ENCODE data around the gene ZNHIT2. TPM values are rescaled to one million over a fixed set of nuclear protein-coding genes. Genes with fewer than 3 reads are reported as not detected.

The ZNHIT2 gene
- total RNA-seq, 2 experiments from 2014 or later, result 9.0 to 9.5 TPM

GRCh38 chr11:65134952-65135632 is 17.6 kb upstream of the ZNHIT2 start:
- CTCF ChIA-PET, result interaction anchor here (1.4 to 2.3 kb wide), 5 partner anchors 18 to 121 kb away, joined by 3 to 11 read pairs (median 5); partner anchors contain the start of genes ARL2, TM7SF2 and ZNHIT2
- Histone ChIP-seq H3K4me3 (ENCODE audit: low read length) (peak overlapping the region; percentile 83), H3K36me3 (ENCODE audit: insufficient read depth, low read length) (peaks cover 31% of the 10 kb centered on the region), H3K27ac (ENCODE audit: low read depth in 1 of 2, low read length in 2 of 2) (peak overlapping the region; percentile 96 to 99), H3K4me1 (ENCODE audit: insufficient read depth, low read length) (peaks cover 47% of the 10 kb centered on the region), H3K27me3 (ENCODE audit: control insufficient read depth in 1 of 2, insufficient read depth in 2 of 2, low read length in 2 of 2) (no peaks in the 10 kb centered on the region), H3K9me3 (ENCODE audit: control insufficient read depth in 1 of 2, insufficient read depth in 1 of 2, low read length in 2 of 2) (no peaks in the 10 kb centered on the region)
- DNase-seq (peak in 13 of 14 experiments; percentile 70 to 96 (median 75)), ATAC-seq (ENCODE audit: poor library complexity) (peak; percentile 88)
- no peaks in the 10 kb centered on the region for H3K27me3 Mint-ChIP-seq
- no peaks in the 10 kb centered on the region for H3K9me3 Mint-ChIP-seq
- H3K4me3 Mint-ChIP-seq, result peak overlapping the region; percentile 99
- TF ChIP-seq CTCF (IDR thresholded peaks at IDR 0.05), result no peak
- intact Hi-C loops (cut with DNase I, micrococcal nuclease), result loop anchor here (1.0 to 5.0 kb wide), 4 partner anchors 18 to 218 kb away; partner anchors contain the start of genes ATG2A (in 1 of the 2), CAPN1 (in 1 of the 2), VPS51 (in 1 of the 2) and ZNHIT2 (in 1 of the 2)
- peaks cover 45% of the 10 kb centered on the region for H3K4me1 Mint-ChIP-seq (ENCODE audit: low read depth)
- POLR2A ChIA-PET, result interaction anchor here (0.6 to 4.4 kb wide), 43 partner anchors 10 to 1154 kb away, joined by 3 to 136 read pairs (median 6); partner anchors contain the start of genes ARL2, CAPN1, CDC42EP2 and CDCA5
- H3K27ac Mint-ChIP-seq, result peak overlapping the region; percentile 100
- peaks cover 51% of the 10 kb centered on the region for H3K36me3 Mint-ChIP-seq (ENCODE audit: low read depth)

GRCh38 chr11:65134240-65134951 is 16.9 kb upstream of the ZNHIT2 start, which contains the start of gene SYVN1:
Gene SYVN1 (minus strand): TSS chr11:65134519. CDS start chr11:65133601, 918 bp downstream.
- DNase-seq (peak; percentile 86 to 96 (median 90)), ATAC-seq (ENCODE audit: poor library complexity) (peak; percentile 67)
- Histone ChIP-seq H3K9me3 (ENCODE audit: control insufficient read depth in 1 of 2, insufficient read depth in 1 of 2, low read length in 2 of 2) (no peaks in the 10 kb centered on the region), H3K4me3 (ENCODE audit: low read length) (peak within 1 kb of the TSS; percentile 83), H3K27ac (ENCODE audit: low read depth in 1 of 2, low read length in 2 of 2) (peak within 1 kb of the TSS; percentile 96 to 99), H3K4me1 (ENCODE audit: insufficient read depth, low read length) (peaks cover 47% of the 10 kb centered on the region), H3K27me3 (ENCODE audit: control insufficient read depth in 1 of 2, insufficient read depth in 2 of 2, low read length in 2 of 2) (no peaks in the 10 kb centered on the region), H3K36me3 (ENCODE audit: insufficient read depth, low read length) (peaks cover 38% of the 10 kb centered on the region)
- H3K27me3 Mint-ChIP-seq, result no peaks in the 10 kb centered on the region
- no peak for TF ChIP-seq CTCF (IDR thresholded peaks at IDR 0.05)
- peaks cover 57% of the 10 kb centered on the region for H3K36me3 Mint-ChIP-seq (ENCODE audit: low read depth)
- H3K4me1 Mint-ChIP-seq (ENCODE audit: low read depth), result peaks cover 45% of the 10 kb centered on the region
- ChIA-PET CTCF (interaction anchor here (1.4 to 2.3 kb wide), 6 partner anchors 17 to 121 kb away, joined by 3 to 11 read pairs (median 5); partner anchors contain the start of genes ARL2, TM7SF2 and ZNHIT2), POLR2A (interaction anchor here (0.6 to 4.4 kb wide), 37 partner anchors 10 to 1155 kb away, joined by 3 to 136 read pairs (median 6); partner anchors contain the start of genes ARL2, CAPN1, CDC42EP2 and CDCA5)
- no peaks in the 10 kb centered on the region for H3K9me3 Mint-ChIP-seq
- H3K27ac Mint-ChIP-seq, result peak within 1 kb of the TSS; percentile 100
- intact Hi-C loops (cut with DNase I, micrococcal nuclease), result loop anchor here (1.0 to 5.0 kb wide), 3 partner anchors 18 to 217 kb away; partner anchors contain the start of genes ATG2A (in 1 of the 2), VPS51 (in 1 of the 2) and ZNHIT2 (in 1 of the 2)
- peak within 1 kb of the TSS; percentile 99 for H3K4me3 Mint-ChIP-seq

- peak overlapping the region; percentile 100 for H3K27ac Mint-ChIP-seq
- peaks cover 45% of the 10 kb centered on the region for H3K4me1 Mint-ChIP-seq (ENCODE audit: low read depth)
- H3K4me3 Mint-ChIP-seq, result peak overlapping the region; percentile 99
- no peak for TF ChIP-seq CTCF (IDR thresholded peaks at IDR 0.05)
- DNase-seq (no peak), ATAC-seq (ENCODE audit: poor library complexity) (no peak)
- H3K36me3 Mint-ChIP-seq (ENCODE audit: low read depth), result peaks cover 64% of the 10 kb centered on the region
- no peaks in the 10 kb centered on the region for H3K27me3 Mint-ChIP-seq
- Histone ChIP-seq H3K9me3 (ENCODE audit: control insufficient read depth in 1 of 2, insufficient read depth in 1 of 2, low read length in 2 of 2) (no peaks in the 10 kb centered on the region), H3K27me3 (ENCODE audit: control insufficient read depth in 1 of 2, insufficient read depth in 2 of 2, low read length in 2 of 2) (no peaks in the 10 kb centered on the region), H3K4me3 (ENCODE audit: low read length) (peak overlapping the region; percentile 83), H3K4me1 (ENCODE audit: insufficient read depth, low read length) (peaks cover 47% of the 10 kb centered on the region), H3K36me3 (ENCODE audit: insufficient read depth, low read length) (peaks cover 45% of the 10 kb centered on the region), H3K27ac (ENCODE audit: low read depth in 1 of 2, low read length in 2 of 2) (peak overlapping the region; percentile 96 to 99)
- intact Hi-C loops (cut with DNase I, micrococcal nuclease), result loop anchor here (1.0 to 5.0 kb wide), 3 partner anchors 17 to 216 kb away; partner anchors contain the start of genes ATG2A (in 1 of the 2), VPS51 (in 1 of the 2) and ZNHIT2 (in 1 of the 2)
- H3K9me3 Mint-ChIP-seq, result no peaks in the 10 kb centered on the region
- ChIA-PET CTCF (interaction anchor here (1.0 to 1.4 kb wide), 2 partner anchors 16 to 23 kb away, joined by 3 to 5 read pairs; partner anchors contain the start of gene ZNHIT2), POLR2A (interaction anchor here (1.5 to 4.4 kb wide), 10 partner anchors 12 to 481 kb away, joined by 3 to 136 read pairs (median 22); partner anchors contain the start of genes FAU, MALAT1, MRPL49 and PCNX3)
Measured at GRCh38 chr11:65133724-65134123, 16.2 kb upstream of the ZNHIT2 start.
